Liver (tissue), 9 donors: Measurements from ENCODE around the gene TUBA4B. TPM values are rescaled to one million over a fixed set of nuclear protein-coding genes. Genes with fewer than 3 reads are reported as not detected.
"Not testable (repeated sequence)": the region's sequence is repeated elsewhere in the genome, so short reads cannot be mapped to it uniquely, and the experiment has no call there.

Source experiments
- DNase-seq: peaks from one replicate; pipeline ENCODE4 v3.0.0-alpha.2; 2017; ENCODE audit warnings: low spot score
- H3K27ac ChIP-seq, 2 donors: one replicate each; pipeline ENCODE4 v1.7.0; 2013; ENCODE audit warnings: inconsistent platforms in 2 of 2, low read length in 2 of 2, control low read depth in 1 of 2, low read depth in 1 of 2, mild to moderate bottlenecking in 1 of 2
- H3K27me3 ChIP-seq, 4 donors: one replicate each; pipeline versions ENCODE4 v1.6.1 to v1.7.0; 2013; ENCODE audit warnings: low read length in 3 of 4, inconsistent platforms in 1 of 4, mild to moderate bottlenecking in 1 of 4, moderate library complexity in 1 of 4; ENCODE audit not compliant: control insufficient read depth in 4 of 4, insufficient read depth in 4 of 4
- H3K36me3 ChIP-seq, 4 donors: one replicate each; pipeline versions ENCODE4 v1.6.1 to v1.7.0; 2013; ENCODE audit warnings: low read length in 3 of 4, mild to moderate bottlenecking in 3 of 4, low read depth in 1 of 4, moderate library complexity in 1 of 4; ENCODE audit not compliant: control insufficient read depth in 4 of 4, insufficient read depth in 3 of 4
- H3K4me1 ChIP-seq, 4 donors: one replicate each; pipeline versions ENCODE4 v1.6.1 to v1.7.0; 2013; ENCODE audit warnings: low read length in 3 of 4, mild to moderate bottlenecking in 3 of 4, moderate library complexity in 1 of 4; ENCODE audit not compliant: control insufficient read depth in 4 of 4, insufficient read depth in 4 of 4
- H3K4me3 ChIP-seq, 3 donors: one replicate each; pipeline versions ENCODE4 v1.6.1 to v1.7.0; 2013; ENCODE audit warnings: low read length in 3 of 3, control low read depth in 1 of 3, low read depth in 1 of 3, mild to moderate bottlenecking in 1 of 3
- H3K9ac ChIP-seq, 2 donors: one replicate each; pipeline ENCODE4 v1.7.0; 2013; ENCODE audit warnings: low read length in 2 of 2, mild to moderate bottlenecking in 2 of 2, moderate library complexity in 2 of 2, control low read depth in 1 of 2, low read depth in 1 of 2
- H3K9me3 ChIP-seq, 4 donors: one replicate each; pipeline versions ENCODE4 v1.6.1 to v1.7.0; 2013; ENCODE audit warnings: low read length in 3 of 4; ENCODE audit not compliant: control insufficient read depth in 4 of 4
- EGR1 ChIP-seq, 2 donors: IDR thresholded peaks; 2 replicates each; pipeline ENCODE4 v1.6.1; 2016 to 2018; ENCODE audit warnings: antibody characterized with exemption in 2 of 2, low read depth in 2 of 2
- FOXA1 ChIP-seq: IDR thresholded peaks from 2 replicates; pipeline ENCODE4 v1.6.1; 2016; ENCODE audit warnings: antibody characterized with exemption
- FOXA2 ChIP-seq: IDR thresholded peaks from 2 replicates; pipeline ENCODE4 v1.6.1; 2016; ENCODE audit warnings: antibody characterized with exemption
- GABPA ChIP-seq, 2 donors: IDR thresholded peaks in 1 of 2; conservative IDR thresholded peaks in 1 of 2; 2 replicates each; pipeline ENCODE4 v1.6.1; 2016; ENCODE audit warnings: antibody characterized with exemption in 2 of 2, mild to moderate bottlenecking in 1 of 2, moderate library complexity in 1 of 2
- HNF4G ChIP-seq: IDR thresholded peaks from 2 replicates; pipeline ENCODE4 v1.6.1; 2016; ENCODE audit warnings: antibody characterized with exemption
- JUND ChIP-seq, 2 donors: IDR thresholded peaks; 2 replicates each; pipeline ENCODE4 v1.6.1; 2016; ENCODE audit warnings: antibody characterized with exemption in 2 of 2
- NR2F2 ChIP-seq: IDR thresholded peaks from 2 replicates; pipeline ENCODE4 v1.6.1; 2016; ENCODE audit warnings: antibody characterized with exemption
- RAD21 ChIP-seq, 2 donors: IDR thresholded peaks; 2 replicates each; pipeline ENCODE4 v1.6.1; 2016; ENCODE audit warnings: antibody characterized with exemption in 2 of 2, mild to moderate bottlenecking in 2 of 2
- RXRA ChIP-seq, 2 donors: IDR thresholded peaks; 2 replicates each; pipeline ENCODE4 v1.6.1; 2017 to 2018; ENCODE audit warnings: antibody characterized with exemption in 2 of 2, mild to moderate bottlenecking in 1 of 2
- SP1 ChIP-seq: IDR thresholded peaks from 2 replicates; pipeline ENCODE4 v1.6.1; 2018; ENCODE audit warnings: antibody characterized with exemption, mild to moderate bottlenecking
- YY1 ChIP-seq: IDR thresholded peaks from 2 replicates; pipeline ENCODE4 v1.6.1; 2016; ENCODE audit warnings: antibody characterized with exemption, mild to moderate bottlenecking
- WGBS: extraction: QIAGEN DNeasy Blood & Tissue Kit; methylation state at CpG from one replicate; pipeline ENCODE4 v1.1.7; 2013; 5-methylcytosine and 5-hydroxymethylcytosine counted together
- polyA plus RNA-seq, 2 donors: library from polyadenylated mRNA; stranded (reverse) in 1 of 2; unstranded in 1 of 2; fragments of 200-250 nt in 1 of 2; fragments of >200 nt in 1 of 2; fragmentation: Nextera tagmentation in 1 of 2; extraction: Ambion mirVana in 1 of 2; gene quantifications; one replicate each; pipeline versions ENCODE4 v1.2.1 to v1.2.3, GENCODE V29; 2013 to 2015
- total RNA-seq, 2 donors: library from RNA; depleted of rRNA; stranded (reverse); fragments of >200 nt; gene quantifications; one replicate each; pipeline ENCODE4 v1.2.3, GENCODE V29; 2014
- TF ChIP-seq, protein P1 (sequence below): IDR thresholded peaks from 2 replicates; pipeline ENCODE4 v1.6.1; 2016; ENCODE audit warnings: antibody characterized with exemption
- TF ChIP-seq, protein P2 (sequence below): fragments of 150-350 bp; IDR thresholded peaks from 2 replicates; pipeline ENCODE4 v1.5.1; 2017; ENCODE audit warnings: improper control_type of control experiment, low read depth, low read length; ENCODE audit not compliant: missing input control
- TF ChIP-seq, protein P3 (sequence below): IDR thresholded peaks from 2 replicates; pipeline ENCODE4 v1.6.1; 2016; ENCODE audit warnings: antibody characterized with exemption
- TF ChIP-seq, protein P4 (sequence below): IDR thresholded peaks from 2 replicates; pipeline ENCODE4 v1.6.1; 2016; ENCODE audit warnings: antibody characterized with exemption
- TF ChIP-seq, protein P5 (sequence below): IDR thresholded peaks from 2 replicates; pipeline ENCODE4 v1.6.1; 2016; ENCODE audit warnings: antibody characterized with exemption, mild to moderate bottlenecking
- donor health status: healthy.
- donor health status: healthy.
- donor health status: healthy.
- donor health status: healthy.
- donor health status: healthy.

Gene TUBA4B
- total and polyA plus RNA-seq, 4 donors: 0.08 to 0.20 (median 0.19) TPM; not detected in 1

DNA sequence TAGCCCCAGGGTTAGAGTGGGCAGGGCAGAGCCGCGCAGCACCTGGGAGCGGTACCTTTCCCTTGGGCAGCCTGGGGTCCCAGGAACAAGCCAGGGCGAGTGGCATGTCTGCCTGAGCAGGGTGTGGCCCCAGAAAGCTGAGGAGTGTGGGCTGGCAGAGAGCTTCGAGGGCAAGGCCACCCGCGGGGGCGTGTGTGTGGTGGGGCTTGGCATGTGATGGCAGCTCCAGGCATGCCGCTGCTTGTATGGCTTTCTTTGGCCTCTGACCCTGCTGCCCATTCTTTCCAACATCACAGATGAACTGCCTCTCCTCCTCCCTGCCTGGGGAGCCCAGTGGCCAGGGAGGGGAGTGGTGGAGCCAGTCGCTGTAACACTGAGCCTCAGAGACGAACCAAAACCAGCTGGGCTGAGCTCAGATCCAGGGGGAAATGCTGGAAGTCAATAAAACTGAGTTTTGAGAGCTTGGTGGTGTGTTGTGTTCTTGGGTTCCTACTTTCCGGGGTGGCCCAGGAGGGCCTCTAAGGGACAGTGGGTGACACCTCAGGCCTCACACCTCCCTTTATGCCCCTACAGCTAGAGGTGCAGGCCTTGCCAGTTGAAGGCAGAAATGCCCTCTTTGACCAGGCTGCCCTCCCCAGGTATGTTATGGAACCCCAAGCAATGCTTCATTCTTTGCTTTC is 33.5 kb downstream of the TUBA4B start:
- Histone ChIP-seq H3K27ac (no peak overlapping the region), H3K36me3 (peaks cover 7 to 40% (median 32%) of the 10 kb centered on the region in 4 donors), H3K9me3 (no peaks in the 10 kb centered on the region), H3K4me1 (no peaks in the 10 kb centered on the region), H3K27me3 (no peaks in the 10 kb centered on the region), H3K9ac (no peak overlapping the region), H3K4me3 (no peak overlapping the region)
- TF ChIP-seq GABPA (IDR thresholded peaks at IDR 0.05 in 1 of 2, conservative IDR thresholded peaks at IDR 0.05 in 1 of 2) (no peak), NR2F2 (no peak), SP1 (no peak), JUND (IDR thresholded peaks at IDR 0.05) (no peak), YY1 (no peak), RXRA (IDR thresholded peaks at IDR 0.05) (no peak), RAD21 (IDR thresholded peaks at IDR 0.05) (no peak), HNF4G (no peak), FOXA2 (no peak), EGR1 (IDR thresholded peaks at IDR 0.05; ENCODE audit: low read depth in 2 of 2) (no peak), FOXA1 (no peak)
- TF ChIP-seq, protein P1, sequence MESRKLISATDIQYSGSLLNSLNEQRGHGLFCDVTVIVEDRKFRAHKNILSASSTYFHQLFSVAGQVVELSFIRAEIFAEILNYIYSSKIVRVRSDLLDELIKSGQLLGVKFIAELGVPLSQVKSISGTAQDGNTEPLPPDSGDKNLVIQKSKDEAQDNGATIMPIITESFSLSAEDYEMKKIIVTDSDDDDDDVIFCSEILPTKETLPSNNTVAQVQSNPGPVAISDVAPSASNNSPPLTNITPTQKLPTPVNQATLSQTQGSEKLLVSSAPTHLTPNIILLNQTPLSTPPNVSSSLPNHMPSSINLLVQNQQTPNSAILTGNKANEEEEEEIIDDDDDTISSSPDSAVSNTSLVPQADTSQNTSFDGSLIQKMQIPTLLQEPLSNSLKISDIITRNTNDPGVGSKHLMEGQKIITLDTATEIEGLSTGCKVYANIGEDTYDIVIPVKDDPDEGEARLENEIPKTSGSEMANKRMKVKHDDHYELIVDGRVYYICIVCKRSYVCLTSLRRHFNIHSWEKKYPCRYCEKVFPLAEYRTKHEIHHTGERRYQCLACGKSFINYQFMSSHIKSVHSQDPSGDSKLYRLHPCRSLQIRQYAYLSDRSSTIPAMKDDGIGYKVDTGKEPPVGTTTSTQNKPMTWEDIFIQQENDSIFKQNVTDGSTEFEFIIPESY: no peak
- TF ChIP-seq, protein P2, sequence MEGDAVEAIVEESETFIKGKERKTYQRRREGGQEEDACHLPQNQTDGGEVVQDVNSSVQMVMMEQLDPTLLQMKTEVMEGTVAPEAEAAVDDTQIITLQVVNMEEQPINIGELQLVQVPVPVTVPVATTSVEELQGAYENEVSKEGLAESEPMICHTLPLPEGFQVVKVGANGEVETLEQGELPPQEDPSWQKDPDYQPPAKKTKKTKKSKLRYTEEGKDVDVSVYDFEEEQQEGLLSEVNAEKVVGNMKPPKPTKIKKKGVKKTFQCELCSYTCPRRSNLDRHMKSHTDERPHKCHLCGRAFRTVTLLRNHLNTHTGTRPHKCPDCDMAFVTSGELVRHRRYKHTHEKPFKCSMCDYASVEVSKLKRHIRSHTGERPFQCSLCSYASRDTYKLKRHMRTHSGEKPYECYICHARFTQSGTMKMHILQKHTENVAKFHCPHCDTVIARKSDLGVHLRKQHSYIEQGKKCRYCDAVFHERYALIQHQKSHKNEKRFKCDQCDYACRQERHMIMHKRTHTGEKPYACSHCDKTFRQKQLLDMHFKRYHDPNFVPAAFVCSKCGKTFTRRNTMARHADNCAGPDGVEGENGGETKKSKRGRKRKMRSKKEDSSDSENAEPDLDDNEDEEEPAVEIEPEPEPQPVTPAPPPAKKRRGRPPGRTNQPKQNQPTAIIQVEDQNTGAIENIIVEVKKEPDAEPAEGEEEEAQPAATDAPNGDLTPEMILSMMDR: no peak
- TF ChIP-seq, protein P3, sequence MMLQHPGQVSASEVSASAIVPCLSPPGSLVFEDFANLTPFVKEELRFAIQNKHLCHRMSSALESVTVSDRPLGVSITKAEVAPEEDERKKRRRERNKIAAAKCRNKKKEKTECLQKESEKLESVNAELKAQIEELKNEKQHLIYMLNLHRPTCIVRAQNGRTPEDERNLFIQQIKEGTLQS: no peak
- TF ChIP-seq, protein P4, sequence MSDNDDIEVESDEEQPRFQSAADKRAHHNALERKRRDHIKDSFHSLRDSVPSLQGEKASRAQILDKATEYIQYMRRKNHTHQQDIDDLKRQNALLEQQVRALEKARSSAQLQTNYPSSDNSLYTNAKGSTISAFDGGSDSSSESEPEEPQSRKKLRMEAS: no peak
- TF ChIP-seq, protein P5, sequence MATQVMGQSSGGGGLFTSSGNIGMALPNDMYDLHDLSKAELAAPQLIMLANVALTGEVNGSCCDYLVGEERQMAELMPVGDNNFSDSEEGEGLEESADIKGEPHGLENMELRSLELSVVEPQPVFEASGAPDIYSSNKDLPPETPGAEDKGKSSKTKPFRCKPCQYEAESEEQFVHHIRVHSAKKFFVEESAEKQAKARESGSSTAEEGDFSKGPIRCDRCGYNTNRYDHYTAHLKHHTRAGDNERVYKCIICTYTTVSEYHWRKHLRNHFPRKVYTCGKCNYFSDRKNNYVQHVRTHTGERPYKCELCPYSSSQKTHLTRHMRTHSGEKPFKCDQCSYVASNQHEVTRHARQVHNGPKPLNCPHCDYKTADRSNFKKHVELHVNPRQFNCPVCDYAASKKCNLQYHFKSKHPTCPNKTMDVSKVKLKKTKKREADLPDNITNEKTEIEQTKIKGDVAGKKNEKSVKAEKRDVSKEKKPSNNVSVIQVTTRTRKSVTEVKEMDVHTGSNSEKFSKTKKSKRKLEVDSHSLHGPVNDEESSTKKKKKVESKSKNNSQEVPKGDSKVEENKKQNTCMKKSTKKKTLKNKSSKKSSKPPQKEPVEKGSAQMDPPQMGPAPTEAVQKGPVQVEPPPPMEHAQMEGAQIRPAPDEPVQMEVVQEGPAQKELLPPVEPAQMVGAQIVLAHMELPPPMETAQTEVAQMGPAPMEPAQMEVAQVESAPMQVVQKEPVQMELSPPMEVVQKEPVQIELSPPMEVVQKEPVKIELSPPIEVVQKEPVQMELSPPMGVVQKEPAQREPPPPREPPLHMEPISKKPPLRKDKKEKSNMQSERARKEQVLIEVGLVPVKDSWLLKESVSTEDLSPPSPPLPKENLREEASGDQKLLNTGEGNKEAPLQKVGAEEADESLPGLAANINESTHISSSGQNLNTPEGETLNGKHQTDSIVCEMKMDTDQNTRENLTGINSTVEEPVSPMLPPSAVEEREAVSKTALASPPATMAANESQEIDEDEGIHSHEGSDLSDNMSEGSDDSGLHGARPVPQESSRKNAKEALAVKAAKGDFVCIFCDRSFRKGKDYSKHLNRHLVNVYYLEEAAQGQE: no peak
- no peak for DNase-seq
- WGBS: 86% methylated on average over 12 of the region's 12 CpGs

DNA sequence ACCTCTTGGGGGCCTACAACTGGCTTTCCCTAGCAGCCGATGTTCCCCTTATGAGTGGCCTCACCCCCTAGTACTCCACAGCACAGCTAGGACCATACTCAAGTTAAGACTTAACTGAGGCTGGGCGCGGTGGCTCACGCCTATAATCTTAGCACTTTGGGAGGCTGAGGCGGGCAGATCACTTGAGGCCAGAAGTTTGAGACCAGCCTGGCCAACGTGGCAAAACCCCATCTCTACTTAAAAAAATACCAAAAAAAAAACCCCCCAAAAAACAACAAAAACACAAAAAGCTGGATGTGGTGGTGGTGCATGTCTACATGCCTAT is 34.0 kb downstream of the TUBA4B start:
- not testable (repeated sequence) for H3K9me3 ChIP-seq, H3K9ac ChIP-seq, H3K4me3 ChIP-seq, H3K27ac ChIP-seq, DNase-seq, H3K27me3 ChIP-seq, H3K4me1 ChIP-seq
- peaks cover 7 to 35% (median 29%) of the 10 kb centered on the region in 4 donors for H3K36me3 ChIP-seq
- WGBS: 91% methylated on average over 6 of the region's 6 CpGs
